GM12892 (cell line): ENCODE results near the gene QRFP. TPM values are rescaled to one million over a fixed set of nuclear protein-coding genes. Genes with fewer than 3 reads are reported as not detected.

Experiments
- DNase-seq: peaks from one replicate; pipeline ENCODE4 v3.0.0; 2011; ENCODE audit not compliant: insufficient read length
- FAIRE-seq: peaks from 2 replicates; lab custom pipeline; 2011; peaks lifted over from hg19 to GRCh38; lab: Jason Lieb, UNC
- POLR2A ChIP-seq: IDR thresholded peaks from 2 replicates; pipeline ENCODE4 v1.6.1; 2011; ENCODE audit warnings: low read depth, low read length, control low read depth
- POLR2AphosphoS5 ChIP-seq: IDR thresholded peaks from 2 replicates; pipeline ENCODE4 v1.6.1; 2011; ENCODE audit warnings: low read depth, low read length, control low read depth
- TAF1 ChIP-seq: IDR thresholded peaks from 2 replicates; pipeline ENCODE4 v1.6.1; 2011; ENCODE audit warnings: low read depth, mild to moderate bottlenecking, control low read depth, low read length, borderline replicate concordance
- polyA plus RNA-seq: library from polyadenylated mRNA; unstranded; fragments of >200 nt; gene quantifications from one replicate; pipeline ENCODE4 v1.2.1, GENCODE V29; 2012; ENCODE audit warnings: missing spikeins, inconsistent platforms; ENCODE audit not compliant: missing spikeins

Gene QRFP, protein sequence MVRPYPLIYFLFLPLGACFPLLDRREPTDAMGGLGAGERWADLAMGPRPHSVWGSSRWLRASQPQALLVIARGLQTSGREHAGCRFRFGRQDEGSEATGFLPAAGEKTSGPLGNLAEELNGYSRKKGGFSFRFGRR
- polyA plus RNA-seq = 0.21 TPM

DNA sequence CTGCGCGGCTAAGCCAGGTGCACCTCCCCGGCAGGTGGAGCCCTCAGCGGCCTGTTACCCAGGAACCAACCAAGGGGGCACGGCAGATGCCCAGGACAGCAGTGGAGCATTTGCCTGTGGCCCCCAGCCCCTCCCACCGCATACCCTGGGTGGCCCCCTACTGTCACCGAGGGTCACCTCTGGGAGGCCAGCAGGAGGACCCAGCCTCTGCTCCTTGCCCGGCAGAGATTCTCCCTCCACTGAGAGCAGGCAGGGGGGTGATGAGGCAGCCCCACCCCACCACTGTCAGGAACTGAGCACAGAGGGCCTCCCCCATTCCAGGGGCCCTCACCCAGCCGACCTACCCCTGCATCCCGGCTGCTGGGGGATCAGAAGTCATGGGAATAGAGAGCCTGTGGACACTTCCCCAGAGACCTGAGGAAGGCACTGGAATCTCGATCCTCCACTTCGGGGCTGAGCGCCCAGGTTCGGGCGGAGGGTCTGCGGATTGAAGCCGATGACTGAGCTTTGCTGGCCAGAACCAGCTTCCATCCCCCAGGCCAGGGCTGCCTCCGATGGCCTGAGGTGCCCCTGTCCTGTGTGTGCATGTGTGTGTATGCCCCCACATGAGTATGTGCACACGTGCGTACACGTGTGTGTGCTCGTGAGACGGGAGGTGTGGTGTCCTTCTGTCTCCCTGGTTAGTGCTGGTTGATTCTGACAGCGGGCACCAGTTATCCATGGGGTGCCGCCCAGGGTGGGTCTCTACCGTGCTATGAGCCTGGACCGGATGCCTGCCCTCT, at the start of gene QRFP:
QRFP (minus strand) TSS at position 580 of the 782 bp plus-strand sequence. CDS start 2,974 bp downstream, outside the sequence.
- DNase-seq (no peak), FAIRE-seq (no peak)
- TF ChIP-seq TAF1 (no peak), POLR2AphosphoS5 (no peak), POLR2A (no peak)

DNA sequence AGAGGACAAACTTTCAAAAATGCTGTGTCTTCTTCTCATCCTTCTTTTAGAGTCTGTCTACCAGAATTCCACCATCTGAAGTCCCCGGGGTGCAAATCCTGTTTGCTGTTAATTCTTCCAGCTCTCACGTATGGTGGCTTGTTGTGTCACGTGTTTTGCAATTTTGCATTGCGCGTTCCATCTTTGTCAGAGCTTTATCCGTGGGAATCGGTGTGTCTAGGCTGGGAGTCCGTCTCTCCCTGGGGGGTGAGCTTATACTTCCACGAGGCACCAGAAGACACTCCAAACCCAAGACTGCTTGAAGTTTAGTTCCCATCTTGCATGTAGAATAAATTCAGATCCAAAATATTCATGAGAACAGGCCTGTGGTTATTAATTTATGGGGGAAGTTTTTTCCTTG, 48.6 kb upstream of the QRFP start:
- no peak for TF ChIP-seq POLR2A
- TF ChIP-seq POLR2AphosphoS5 = no peak
- TF ChIP-seq TAF1 = no peak
- FAIRE-seq = no peak
- DNase-seq = no peak

DNA sequence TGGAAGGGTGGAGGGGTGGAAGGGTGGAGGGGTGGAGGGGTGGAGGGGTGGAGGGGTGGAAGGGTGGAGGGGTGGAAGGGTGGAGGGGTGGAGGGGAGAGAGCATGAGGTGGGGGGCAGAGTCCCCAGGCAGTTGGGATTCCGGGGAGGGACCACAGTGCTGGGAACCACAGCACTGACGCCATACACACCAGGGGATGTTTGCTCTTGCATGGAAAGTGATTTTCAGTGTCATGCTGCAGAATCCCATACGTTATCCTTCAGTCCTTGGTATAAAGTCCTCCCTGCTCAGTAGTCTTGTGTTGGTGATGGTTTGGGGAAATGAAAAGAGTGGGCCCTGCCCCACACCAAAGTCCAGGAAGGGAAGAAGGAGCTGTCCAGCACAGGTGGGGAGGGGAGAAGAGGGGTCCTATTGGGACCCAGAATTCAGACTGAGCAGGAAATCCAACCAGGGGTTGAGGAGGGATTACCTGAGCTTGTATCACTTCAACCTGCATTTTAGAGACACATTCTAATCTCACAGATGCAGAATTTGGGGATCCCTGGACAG, 48.0 kb upstream of the QRFP start:
- no peak for DNase-seq
- no peak for FAIRE-seq
- TF ChIP-seq POLR2A (no peak), TAF1 (no peak), POLR2AphosphoS5 (no peak)

DNA sequence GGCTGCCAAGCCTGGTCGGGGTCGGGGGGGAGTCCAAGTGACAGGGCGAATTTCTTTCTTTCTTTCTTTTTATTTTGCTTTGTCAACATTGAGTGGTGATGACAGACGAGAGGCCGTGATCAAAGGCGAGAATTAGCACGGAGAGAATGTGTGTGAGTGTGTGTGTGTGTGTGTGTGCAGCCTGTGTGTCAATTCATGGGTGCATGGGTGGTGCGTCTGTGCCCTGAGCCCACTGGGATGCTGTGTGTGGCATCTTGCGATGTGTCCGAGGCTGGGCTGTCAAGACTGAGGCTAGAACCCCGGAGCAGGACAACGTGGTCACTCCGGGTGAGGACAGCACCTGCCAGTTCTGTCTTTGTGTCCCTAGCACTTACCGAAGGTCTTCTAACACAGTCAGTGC, 47.2 kb upstream of the QRFP start:
- FAIRE-seq (no peak), DNase-seq (no peak)
- TF ChIP-seq POLR2AphosphoS5 (no peak), TAF1 (no peak), POLR2A (no peak)

DNA sequence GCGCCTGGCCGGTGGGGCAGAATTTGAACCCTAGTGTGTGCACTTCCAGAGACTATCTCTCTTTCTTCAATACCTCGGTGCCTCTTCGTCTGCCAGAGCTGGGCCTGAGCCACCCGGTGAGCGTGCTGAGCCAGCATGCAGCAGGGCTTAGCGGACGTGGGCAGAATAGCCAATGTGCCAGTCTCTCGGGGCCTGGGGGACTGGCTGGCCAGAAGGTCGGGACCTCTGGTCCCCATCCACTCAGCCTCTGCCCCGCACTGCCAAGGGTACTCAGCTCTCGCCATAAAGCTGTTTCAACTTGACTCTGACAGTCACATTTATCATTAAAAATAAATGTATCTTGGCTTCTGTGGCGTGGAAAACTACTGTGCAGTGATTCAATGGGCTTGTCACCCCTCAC, 46.6 kb upstream of the QRFP start:
- TF ChIP-seq TAF1 (no peak), POLR2A (no peak), POLR2AphosphoS5 (no peak)
- no peak for DNase-seq
- FAIRE-seq = no peak

DNA sequence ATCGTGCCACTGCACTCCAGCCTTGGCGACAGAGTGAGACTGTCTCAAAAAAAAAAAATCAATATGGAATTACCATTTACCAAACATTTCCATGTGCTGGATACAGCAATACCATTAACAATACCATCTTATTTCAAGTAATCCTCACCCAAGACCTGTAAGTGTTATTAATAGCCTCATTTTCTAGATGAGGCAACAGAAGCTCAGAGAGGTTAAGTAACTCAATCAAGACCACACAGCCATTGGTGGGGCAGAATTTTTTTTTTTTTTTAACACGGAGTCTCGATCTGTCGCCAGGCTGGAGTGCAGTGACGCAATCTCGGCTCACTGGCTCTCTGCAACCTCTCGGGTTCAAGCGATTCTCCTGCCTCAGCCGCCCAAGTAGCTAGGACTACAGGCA, 46.1 kb upstream of the QRFP start:
- no peak for FAIRE-seq
- TF ChIP-seq POLR2AphosphoS5 = no peak
- TF ChIP-seq POLR2A = no peak
- TF ChIP-seq TAF1 = no peak
- no peak for DNase-seq

DNA sequence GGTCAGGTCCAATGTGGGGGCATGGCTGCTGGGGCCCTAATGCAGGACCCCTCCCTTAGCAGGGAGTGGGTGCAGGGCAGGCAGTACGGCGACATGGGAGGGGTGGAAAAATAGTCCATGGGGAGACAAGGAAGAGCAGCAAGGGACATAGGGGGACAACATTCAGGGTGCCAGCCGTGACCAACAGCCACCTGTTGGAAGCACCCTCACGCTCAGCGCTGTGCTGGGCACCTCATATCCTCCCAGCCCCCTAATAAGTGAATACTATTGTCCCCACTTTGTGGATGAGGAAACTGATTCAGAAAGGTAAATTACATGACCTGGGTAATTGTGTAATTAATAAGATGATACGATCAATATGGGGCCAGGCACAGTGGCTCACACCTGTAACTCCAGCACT, 45.5 kb upstream of the QRFP start:
- FAIRE-seq (no peak), DNase-seq (no peak)
- no peak for TF ChIP-seq POLR2AphosphoS5
- no peak for TF ChIP-seq TAF1
- TF ChIP-seq POLR2A = no peak

DNA sequence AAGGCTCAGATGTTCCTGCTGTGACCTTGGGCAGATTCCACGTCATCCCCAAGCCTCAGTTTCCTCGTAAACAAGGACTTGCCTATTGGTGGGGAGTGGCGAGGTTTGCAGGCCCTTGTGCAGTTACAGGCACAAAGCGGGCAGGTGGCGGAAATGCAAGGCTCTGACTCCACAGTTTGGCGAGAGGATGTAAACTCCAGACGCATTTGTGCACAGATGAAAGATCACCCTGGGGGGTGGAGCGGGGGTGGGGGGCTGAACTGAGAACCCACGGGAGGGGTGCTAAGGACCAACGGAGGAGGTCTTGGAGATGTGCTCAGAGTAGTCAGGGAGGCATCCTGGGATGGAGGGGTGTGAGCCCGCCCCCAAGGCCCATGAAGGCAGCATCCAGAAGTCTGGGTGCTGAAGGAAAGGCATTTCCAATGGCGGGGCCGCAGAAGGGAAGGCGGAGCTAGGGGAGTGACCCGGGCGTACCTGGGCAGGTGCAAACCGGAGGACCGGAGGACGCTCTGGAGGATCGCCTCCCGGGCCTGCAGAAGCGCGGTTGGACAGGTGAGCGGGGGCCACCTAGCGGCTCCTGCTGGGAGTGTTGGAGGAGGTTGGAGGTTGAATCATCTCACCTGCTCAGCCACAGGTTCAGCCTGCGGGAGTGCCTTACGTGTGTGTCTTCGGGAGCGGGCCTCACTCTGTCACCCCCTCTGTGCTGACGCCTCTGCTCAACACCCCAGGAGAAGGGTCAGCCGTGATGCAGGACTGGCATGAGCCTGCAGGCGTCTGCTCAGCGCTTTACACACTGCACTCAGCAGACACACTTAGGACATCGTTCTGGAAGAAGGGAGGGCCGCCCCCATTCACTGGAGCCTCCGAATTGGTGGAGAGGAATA, 44.3 kb upstream of the QRFP start:
- DNase-seq (peak; percentile 89), FAIRE-seq (no peak)
- no peak for TF ChIP-seq TAF1

DNA sequence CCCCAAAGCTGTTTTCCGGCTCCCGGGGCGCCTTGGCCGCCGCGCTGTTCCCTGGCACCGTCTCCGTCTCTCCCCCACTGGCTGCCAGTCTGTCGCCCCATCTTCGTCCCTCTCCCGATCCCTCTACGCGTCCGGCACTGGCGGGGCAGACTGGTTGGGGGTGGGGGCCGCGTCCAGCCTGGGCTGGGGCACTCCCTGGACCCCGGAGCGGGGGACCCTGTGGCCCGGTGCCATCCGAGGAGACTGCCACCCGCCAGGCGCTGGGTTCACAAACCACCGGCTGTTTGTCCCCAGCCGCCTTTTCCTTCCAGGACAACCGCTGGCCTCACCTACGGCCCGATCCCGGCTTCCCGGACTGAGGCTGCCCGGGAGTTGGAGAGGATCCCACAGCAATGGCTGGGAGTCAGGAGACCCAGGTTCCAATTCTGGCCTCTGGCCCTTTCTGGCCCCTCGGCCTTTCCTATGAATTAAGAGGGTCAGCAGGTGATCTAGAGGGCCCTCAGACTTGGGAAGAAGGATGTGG, 43.5 kb upstream of the QRFP start:
- DNase-seq (no peak), FAIRE-seq (no peak)
- no peak for TF ChIP-seq TAF1

DNA sequence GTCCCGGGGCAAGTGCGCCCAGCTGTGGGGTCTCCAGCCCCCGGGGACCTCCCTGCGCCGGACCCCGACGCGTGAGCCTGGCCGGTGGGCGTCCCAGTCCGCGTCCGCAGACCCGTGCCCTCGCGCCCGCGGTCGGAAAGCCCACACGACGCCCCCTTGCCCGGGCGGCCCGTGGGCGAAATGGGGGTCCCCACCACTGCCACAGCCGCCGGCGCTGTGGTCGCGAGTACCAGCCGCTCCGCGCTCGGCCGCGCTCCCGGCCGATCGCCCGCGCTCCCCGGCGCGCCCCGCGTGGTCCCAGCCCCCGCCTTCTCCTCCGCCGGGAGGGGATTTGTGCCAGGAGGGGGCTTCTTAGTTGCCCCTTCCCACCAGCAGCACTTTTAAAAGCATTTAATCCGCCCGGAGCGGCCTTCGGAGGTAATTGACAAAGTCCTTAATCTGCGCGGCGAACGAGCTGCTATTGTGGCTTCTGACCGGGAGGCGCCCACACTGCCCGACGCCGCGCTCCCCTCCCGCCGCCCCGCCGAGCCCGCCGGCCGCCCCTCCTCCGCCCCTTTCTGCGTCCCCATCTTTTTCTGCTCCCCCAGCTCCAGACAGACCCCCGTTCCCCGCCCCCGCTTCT, 42.9 kb upstream of the QRFP start:
- FAIRE-seq = no peak
- DNase-seq = no peak
- TF ChIP-seq POLR2AphosphoS5 (no peak), TAF1 (no peak), POLR2A (no peak)
